Hindlimb muscle (tissue), 1 donor: ENCODE data around the gene TEPSIN. TPM values are rescaled to one million over a fixed set of nuclear protein-coding genes. Genes with fewer than 3 reads are reported as not detected.

Experiments
- DNase-seq: peaks from one replicate; pipeline ENCODE4 v3.0.0-alpha.2; 2013
- polyA plus RNA-seq: library from polyadenylated mRNA; unstranded; fragments of 120-200 nt; gene quantifications from one replicate; pipeline ENCODE4 v1.2.1, GENCODE V29; 2013; ENCODE audit not compliant: insufficient read length

The TEPSIN gene
- polyA plus RNA-seq, 1 donor = 17.8 TPM

DNA sequence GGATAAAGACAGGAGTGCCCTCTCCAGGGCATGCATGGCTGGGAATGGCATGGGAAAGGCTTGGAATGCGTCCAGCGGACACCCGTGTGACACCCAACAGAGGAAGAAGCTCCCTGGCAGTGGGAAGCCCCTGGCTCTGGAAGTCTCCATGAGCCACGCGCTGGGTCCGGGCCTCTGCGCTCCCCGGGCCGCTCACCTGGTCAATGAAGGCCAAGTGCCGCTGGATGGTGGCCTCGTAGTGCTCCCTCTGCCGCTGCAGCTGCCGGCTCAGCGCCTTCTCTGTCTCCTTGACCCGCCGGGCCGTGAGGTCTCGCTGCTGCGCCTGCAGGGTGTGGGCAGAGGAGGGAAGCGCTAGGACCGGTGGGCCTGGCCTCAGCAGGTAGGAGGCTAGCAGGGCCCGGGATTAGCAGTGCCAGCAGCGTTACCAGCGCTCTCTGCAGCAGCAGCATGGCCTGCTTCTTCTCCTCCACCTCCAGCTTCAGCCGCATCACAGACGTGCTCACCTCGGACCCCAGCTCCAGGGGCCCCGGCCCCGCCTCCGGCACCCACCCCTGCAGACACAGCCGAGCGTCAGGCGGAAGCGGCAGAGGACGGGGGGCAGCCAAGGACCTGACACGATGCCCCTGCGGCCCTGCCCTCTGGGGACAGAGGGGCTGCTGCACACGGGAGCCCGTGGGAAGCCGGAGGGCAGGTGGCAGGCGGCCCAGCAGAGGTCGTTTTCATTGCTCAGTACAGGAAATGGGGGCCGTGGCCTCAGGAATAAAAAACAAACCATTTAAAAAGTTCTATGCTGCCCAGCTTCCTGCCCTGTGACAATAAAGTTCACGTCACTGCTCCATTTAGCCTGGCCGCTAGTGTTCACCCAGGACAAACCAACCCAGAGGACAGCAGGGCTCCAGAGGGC lies 42.1 kb downstream of the TEPSIN start:
- no peak for DNase-seq

DNA sequence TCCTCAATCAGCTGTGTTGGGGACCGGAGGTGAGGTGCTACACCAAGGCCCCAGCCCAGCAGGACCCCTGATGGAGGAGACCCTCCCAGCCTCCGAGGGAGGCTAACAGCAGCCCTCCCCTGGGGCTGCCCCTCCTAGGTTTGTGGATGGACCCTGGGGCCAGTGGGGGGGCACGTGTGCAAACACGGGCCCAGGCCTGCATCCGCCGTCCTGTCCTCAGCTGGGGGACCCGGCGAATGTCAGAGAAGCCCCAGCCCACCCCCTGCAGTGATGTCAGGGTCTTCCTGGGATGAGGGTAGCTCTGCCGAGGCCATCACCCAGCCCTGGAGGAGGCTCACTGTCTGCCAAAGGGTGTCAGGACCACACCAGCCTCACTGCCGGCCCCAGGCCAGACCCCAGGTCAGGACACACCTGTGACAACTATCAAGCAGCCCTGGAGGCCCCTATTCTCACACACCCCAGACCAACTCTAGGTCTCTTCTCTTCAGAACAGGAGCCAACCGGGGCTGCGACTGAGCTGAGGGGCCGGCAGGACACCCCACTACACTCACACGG lies 42.8 kb downstream of the TEPSIN start:
- DNase-seq = no peak

GRCh38 chr17:81194941-81195901 lies 43.6 kb downstream of the TEPSIN start:
- no peak for DNase-seq

GRCh38 chr17:81194225-81194760 lies 44.6 kb downstream of the TEPSIN start:
- DNase-seq = no peak

DNA sequence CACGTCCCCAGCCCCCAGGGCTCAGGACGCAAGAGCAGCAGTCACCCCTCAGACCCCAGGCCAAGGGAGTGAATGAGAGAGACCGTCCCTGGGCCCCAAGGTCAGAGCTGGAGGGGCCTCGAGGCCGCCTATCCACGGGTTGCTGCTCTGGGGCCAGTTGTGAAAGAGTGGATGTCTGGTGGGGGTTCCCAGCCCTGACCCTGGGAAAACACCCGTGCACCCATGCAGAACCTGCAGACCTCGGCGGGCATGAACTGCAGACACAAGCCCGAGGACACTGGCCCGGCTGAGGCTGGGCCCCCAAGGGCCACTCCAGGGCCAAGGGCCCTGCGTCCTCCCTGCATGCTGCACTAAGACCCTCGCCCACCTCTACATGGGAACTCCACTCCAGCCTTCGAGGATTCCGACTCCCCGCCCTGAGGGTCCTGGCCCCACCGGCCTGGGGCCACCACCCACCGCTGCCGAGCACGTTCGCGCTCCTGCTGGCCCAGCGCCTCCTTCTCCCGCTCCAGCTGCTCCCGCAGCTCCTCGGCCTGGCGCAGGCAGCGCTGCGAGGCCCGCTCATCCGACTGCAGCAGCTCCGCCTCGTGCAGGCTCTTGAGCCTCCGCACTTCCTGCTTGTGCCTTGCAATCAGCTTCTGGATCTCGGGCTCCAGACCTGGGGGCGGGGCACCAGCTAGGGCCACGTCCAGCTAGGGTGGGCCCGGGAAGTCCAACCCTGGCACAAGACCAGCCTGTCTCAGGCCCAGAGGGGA lies 45.2 kb downstream of the TEPSIN start:
- DNase-seq = peak; percentile 38

- DNase-seq = no peak
These were observed 45.8 kb downstream of the TEPSIN start for GRCh38 chr17:81193051-81193410.

DNA sequence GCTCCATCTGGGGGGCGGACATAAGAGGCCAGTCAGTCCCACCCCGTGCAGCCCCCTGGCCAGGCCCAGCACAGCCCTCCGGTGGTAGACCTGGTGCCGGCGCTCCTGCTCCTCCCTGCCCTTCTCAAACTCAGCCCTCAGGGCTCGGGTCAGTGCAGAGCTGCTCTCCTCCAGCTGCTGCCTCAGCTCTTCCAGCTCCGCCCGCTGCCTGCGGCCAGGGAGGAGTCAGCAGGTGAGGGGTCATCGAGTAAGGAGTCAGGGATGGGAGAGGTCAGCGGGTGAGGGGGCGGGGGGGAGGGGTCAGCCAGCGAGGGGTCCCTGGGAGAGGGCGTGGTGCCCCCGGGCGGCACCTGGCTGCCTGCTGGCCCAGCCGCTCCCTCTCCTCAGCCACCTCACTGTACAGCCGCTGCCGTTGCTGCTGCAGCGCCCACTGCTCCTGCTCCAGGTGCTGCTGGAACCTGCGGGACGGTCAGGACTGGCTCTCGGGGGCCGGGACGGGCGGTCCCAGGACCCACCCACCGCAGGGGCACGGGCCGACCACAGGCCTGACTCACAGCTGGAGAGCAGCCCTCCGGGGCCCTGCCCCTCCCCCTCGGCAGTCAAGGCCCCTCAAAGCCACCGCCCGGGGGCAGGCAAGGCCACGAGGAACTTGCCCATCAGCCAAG lies 46.3 kb downstream of the TEPSIN start:
- DNase-seq = no peak

- no peak for DNase-seq
These were observed 47.2 kb downstream of the TEPSIN start for GRCh38 chr17:81191646-81192045.

DNA sequence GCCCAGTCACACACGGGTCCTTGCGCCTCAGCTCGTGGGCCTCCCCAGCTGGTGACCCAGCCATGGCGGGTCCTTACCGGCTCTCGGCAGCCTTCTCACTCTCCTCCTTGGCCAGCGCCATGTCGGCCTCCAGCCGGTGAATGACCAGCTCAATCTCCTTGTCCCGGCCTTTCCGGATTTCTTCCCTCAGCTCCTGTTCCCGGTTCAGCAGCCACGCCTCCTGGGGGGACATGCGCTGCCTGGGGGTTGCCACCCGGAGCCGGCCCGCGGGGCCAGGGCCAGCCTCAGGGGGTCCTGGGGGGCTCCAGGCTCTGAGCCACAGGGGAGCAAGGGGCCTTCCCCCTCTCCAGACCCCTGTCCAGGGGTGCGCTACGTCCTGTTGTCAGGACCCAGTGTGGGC lies 47.7 kb downstream of the TEPSIN start:
- no peak for DNase-seq

- DNase-seq = no peak
These were observed 48.3 kb downstream of the TEPSIN start for GRCh38 chr17:81190591-81190990.

- no peak for DNase-seq
These were observed 49.0 kb downstream of the TEPSIN start for GRCh38 chr17:81189670-81190530.

DNA sequence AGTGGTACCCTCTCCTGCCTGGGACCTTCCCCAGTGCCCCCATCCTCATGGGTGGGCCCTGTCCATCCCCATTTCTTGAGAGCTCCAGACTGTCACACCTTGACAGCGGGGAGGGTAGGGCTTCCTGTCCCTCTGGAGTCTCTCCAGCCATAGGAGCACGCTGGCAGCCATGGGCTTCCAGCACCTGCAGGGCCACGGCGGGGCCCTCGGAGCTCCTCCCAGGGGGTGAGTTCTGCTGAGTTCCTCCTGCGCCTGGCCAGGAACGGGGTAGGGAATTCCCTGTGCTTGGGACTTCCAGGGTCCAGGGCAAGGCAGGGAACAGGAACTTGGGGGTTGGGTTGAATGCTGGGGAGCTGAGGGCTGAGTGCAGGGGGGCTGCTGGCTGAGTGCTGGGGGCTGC lies 49.8 kb downstream of the TEPSIN start:
- DNase-seq = no peak

- no peak for DNase-seq
These were observed 50.4 kb downstream of the TEPSIN start for GRCh38 chr17:81188491-81188840.

- DNase-seq = no peak
These were observed 51.0 kb downstream of the TEPSIN start for GRCh38 chr17:81187586-81188490.

DNA sequence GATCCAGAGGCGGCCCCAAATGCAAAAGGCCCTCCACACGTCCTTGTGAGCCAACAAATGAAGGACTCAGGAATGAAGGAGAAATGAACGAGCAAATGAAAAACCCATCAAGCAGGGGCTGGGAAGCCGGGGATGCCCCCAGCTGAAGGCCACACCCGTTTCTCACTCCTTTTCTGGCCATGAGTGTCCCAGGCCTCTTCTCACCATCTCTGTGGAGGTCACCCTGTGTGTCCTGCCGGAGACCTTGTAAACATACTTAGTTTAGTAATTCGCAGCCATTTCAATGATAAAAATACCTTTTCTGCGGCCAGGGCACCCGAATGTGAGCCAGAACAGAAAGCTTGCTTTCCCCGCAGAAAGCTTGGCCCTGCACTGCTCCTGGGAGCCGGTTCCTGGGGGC lies 51.7 kb downstream of the TEPSIN start:
- DNase-seq = no peak

DNA sequence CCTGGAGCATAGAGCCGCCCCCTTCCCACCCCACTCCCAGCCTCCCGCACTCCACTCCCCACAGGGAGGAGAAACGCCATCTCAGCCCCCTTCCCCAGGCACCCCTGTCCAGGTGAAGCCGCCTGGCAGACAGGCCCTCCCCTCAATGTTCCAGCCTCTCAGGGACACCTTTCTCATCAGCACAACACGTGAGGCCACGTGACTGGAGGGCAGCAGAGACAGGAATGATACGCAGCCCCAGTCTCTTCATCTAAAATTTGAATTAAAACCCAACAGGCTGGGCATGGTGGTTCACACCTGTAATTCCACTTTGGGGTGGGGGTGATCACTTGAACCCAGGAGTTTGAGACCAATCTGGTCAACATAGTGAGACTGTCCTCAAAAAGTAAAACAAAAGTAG lies 52.7 kb downstream of the TEPSIN start:
- DNase-seq = no peak

- DNase-seq = no peak
These were observed 54.3 kb downstream of the TEPSIN start for GRCh38 chr17:81184555-81184954.

DNA sequence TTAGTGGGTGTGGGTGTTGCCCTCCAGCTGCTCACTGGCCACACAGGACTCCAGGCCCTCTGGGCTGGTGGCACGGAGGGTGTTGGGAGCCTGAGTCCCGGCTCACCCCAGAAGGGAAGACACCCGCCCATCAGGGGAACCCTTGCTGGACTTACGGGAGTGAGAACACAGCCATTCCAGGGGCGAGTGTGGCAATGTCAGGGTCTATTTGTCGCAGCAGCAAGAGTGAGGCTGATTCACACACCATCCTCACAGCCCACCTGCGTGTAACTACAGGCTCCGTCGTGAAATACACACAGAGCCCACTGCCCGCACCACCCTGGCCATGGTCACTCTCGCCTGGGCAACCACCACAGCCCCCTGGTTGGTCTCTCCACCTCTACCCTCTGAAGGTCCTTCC lies 55.0 kb downstream of the TEPSIN start:
- no peak for DNase-seq

DNA sequence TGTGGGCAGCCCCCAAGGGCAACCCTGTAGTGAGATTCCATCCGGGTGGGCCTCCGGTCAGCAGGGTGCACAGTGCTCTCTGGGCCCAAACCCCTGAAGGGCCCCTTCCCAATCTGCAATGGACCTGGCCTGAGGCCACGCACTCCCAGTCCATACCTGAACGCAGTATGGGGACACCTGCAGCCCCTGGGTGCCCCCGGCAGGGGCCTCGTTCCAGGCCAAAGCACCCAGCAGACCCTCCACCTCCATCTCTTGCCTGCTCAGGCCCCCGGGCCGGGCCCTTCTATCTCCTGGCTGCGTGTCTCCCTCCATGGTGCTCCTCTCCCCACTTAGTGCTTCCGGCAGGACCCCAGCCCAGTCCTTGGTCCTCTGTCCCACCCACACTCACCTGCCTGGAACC lies 55.5 kb downstream of the TEPSIN start:
- no peak for DNase-seq

DNA sequence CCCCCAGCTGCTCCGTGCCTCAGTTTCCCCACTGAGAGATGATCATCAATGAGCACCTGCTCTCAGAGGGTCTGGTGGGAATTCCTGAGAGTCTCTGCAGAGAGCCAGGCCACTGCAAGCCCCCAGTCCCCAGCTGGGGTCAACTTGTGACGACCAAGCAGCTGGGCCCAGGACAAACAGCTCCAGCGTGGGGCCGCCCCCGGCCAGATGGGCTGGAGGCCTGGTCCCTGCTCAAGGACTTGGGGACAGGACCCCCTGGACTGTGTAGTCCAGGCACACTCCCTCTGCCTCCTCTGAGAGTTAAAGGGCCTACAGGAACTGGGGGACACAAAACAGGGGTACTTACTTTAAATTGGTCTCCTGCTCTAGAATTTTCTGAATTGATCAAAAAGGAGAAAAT lies 56.3 kb downstream of the TEPSIN start:
- no peak for DNase-seq
